Skeletal muscle tissue (tissue), 4 donors: Measurements from ENCODE around the gene PANX1. TPM values are rescaled to one million over a fixed set of nuclear protein-coding genes. Genes with fewer than 3 reads are reported as not detected.

Source experiments
- H3K27ac ChIP-seq: one replicate; pipeline ENCODE4 v1.7.0; 2013; ENCODE audit warnings: mild to moderate bottlenecking, low read depth, low read length, inconsistent platforms
- H3K27me3 ChIP-seq, 3 donors: one replicate each; pipeline ENCODE4 v1.7.0; 2013; ENCODE audit warnings: low read length in 3 of 3; ENCODE audit not compliant: control insufficient read depth in 3 of 3, insufficient read depth in 3 of 3
- H3K36me3 ChIP-seq, 3 donors: one replicate each; pipeline ENCODE4 v1.7.0; 2013; ENCODE audit warnings: low read length in 3 of 3; ENCODE audit not compliant: control insufficient read depth in 3 of 3, insufficient read depth in 3 of 3
- H3K4me1 ChIP-seq, 3 donors: one replicate each; pipeline ENCODE4 v1.7.0; 2013; ENCODE audit warnings: low read length in 3 of 3, mild to moderate bottlenecking in 3 of 3; ENCODE audit not compliant: control insufficient read depth in 3 of 3, insufficient read depth in 3 of 3
- H3K4me3 ChIP-seq, 3 donors: one replicate each; pipeline ENCODE4 v1.7.0; 2013; ENCODE audit warnings: low read length in 3 of 3
- H3K9ac ChIP-seq, 3 donors: one replicate each; pipeline ENCODE4 v1.7.0; 2013; ENCODE audit warnings: low read length in 3 of 3, mild to moderate bottlenecking in 3 of 3, moderate library complexity in 2 of 3, low read depth in 1 of 3
- H3K9me3 ChIP-seq, 3 donors: one replicate each; pipeline ENCODE4 v1.7.0; 2013; ENCODE audit warnings: low read length in 3 of 3; ENCODE audit not compliant: control insufficient read depth in 3 of 3
- total RNA-seq: library from RNA; depleted of rRNA; stranded (reverse); fragments of >200 nt; gene quantifications from one replicate; pipeline ENCODE4 v1.2.3, GENCODE V29; 2014
- donor health status: Osteomylitis.

PANX1 gene
- total RNA-seq, 1 donor from 2014 or later = 20.4 TPM

GRCh38 chr11:94181943-94182342 lies 53.3 kb downstream of the PANX1 start:
- Histone ChIP-seq H3K27ac (no peak overlapping the region), H3K4me3 (no peak overlapping the region), H3K9me3 (no peaks in the 10 kb centered on the region), H3K27me3 (no peaks in the 10 kb centered on the region), H3K36me3 (peaks cover 9 to 32% (median 24%) of the 10 kb centered on the region in 3 donors), H3K4me1 (peaks cover 0 to 9% (median 0%) of the 10 kb centered on the region in 3 donors), H3K9ac (no peak overlapping the region)

DNA sequence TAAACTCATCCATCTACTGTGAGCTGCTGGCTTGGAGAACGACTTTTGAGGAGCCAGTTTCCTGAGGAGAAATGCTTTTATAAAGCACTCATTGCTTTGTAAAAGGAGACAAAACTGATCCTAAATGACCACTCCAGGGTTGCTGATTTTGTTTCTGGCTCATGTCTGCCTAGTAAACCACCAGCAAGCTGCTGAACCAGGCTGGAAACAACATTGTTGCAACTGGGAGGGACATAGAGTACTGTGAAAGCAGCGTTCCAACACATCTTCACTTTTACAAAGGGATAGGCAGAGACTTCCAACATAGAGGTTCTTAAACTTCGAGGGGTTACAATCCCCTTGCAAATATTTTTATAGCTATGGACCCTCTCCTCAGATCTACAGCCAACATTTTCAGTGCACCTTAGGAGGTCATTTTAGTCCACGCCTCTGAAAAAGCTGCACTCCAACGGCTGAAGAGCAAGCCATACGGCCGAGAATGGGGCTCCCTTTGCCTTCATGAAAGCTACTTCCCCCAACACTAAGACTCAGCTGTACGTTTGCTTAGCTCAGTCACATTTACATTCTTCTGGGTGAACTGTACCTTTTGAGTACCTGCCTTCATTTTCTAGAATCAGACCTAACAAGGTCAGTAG lies 54.7 kb downstream of the PANX1 start:
- Histone ChIP-seq H3K36me3 (peaks cover 9 to 25% (median 23%) of the 10 kb centered on the region in 3 donors), H3K4me3 (no peak overlapping the region), H3K27me3 (no peaks in the 10 kb centered on the region), H3K4me1 (peaks cover 0 to 9% (median 0%) of the 10 kb centered on the region in 3 donors), H3K9ac (no peak overlapping the region), H3K9me3 (no peaks in the 10 kb centered on the region), H3K27ac (no peak overlapping the region)

DNA sequence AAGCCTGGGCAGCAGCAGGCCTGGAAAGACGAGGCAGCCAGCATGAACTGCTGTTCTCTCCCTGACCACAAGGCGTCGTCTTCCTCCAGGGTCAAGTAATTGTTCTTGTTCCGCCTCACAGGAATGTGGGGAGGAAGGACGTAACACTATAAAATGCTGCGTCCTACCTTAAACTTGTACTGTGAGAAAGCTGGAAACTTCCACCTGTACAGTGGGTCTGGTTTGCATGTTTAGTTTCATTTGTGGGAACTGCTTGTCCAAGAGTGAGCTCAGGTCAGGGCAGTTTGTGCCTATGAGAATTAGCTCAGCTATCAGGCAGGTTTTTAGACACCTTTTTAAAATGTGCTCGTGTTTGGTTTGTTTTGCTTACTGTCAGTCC lies 55.2 kb downstream of the PANX1 start:
- no peak overlapping the region for H3K27ac ChIP-seq
- H3K9me3 ChIP-seq = no peaks in the 10 kb centered on the region
- no peak overlapping the region for H3K9ac ChIP-seq
- H3K36me3 ChIP-seq = peaks cover 9 to 21% (median 20%) of the 10 kb centered on the region in 3 donors
- H3K4me3 ChIP-seq = no peak overlapping the region
- peaks cover 0 to 9% (median 0%) of the 10 kb centered on the region in 3 donors for H3K4me1 ChIP-seq
- no peaks in the 10 kb centered on the region for H3K27me3 ChIP-seq

DNA sequence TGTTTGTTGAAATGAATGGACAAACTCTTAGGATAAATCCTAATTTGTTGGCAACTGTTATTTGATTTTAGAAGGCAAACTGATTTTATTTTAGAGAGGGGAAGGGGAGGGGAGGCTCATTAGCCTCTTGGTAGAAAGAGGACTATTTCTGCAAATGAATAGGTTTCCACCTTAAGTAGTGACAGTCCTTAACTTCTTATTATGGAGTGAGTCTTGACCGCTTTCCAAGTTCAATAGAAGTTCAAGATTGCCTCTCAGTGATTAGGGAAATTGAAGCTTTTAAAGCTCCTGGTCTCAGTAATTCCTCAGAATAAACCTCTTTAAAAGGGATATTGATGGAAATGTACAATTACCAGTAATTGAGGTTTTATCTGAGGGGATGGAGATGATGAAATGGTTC lies 55.7 kb downstream of the PANX1 start:
- H3K4me3 ChIP-seq = no peak overlapping the region
- no peak overlapping the region for H3K27ac ChIP-seq
- H3K9ac ChIP-seq = no peak overlapping the region
- H3K27me3 ChIP-seq = no peaks in the 10 kb centered on the region
- no peaks in the 10 kb centered on the region for H3K9me3 ChIP-seq
- H3K36me3 ChIP-seq = peaks cover 9 to 21% (median 20%) of the 10 kb centered on the region in 3 donors
- peaks cover 0 to 9% (median 0%) of the 10 kb centered on the region in 3 donors for H3K4me1 ChIP-seq

- Histone ChIP-seq H3K36me3 (peaks cover 9 to 19% (median 16%) of the 10 kb centered on the region in 3 donors), H3K9me3 (no peaks in the 10 kb centered on the region), H3K27me3 (no peaks in the 10 kb centered on the region), H3K4me3 (no peak overlapping the region), H3K4me1 (peaks cover 0 to 9% (median 0%) of the 10 kb centered on the region in 3 donors), H3K27ac (no peak overlapping the region), H3K9ac (no peak overlapping the region)
Observed at GRCh38 chr11:94184846-94185245, 56.2 kb downstream of the PANX1 start.

DNA sequence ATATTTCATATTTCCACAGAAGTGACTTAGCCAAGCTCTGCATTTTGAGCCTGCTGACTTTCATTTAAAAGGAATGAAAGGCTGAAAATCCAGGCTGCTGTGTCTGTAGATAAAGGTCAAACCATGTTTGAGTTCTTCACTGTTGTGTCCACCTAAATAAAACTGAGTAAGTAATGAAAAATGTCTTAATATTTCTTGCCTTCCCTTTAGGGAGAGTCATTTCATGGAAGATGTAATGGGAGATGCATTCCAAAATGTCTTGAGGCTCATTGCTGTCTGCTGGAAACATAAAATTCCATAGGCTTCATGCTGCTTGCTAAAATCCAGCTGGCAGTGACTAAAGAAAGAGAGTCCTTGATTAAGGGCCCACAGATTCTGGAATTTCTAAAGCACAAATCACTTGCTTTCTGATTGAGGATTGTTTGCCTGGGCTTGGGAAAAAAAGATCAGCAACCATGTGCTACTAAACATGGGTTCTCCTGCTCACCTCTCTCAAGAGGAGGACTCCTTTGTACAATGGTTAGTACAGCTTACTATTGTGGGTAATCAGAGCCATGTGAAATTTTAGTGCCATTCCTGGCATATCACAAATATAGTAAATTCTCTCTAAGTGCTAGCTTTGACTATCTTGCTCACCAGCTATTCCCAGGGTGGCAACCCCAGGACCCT lies 56.9 kb downstream of the PANX1 start:
- Histone ChIP-seq H3K27me3 (no peaks in the 10 kb centered on the region), H3K36me3 (peaks cover 7 to 12% (median 9%) of the 10 kb centered on the region in 3 donors), H3K9me3 (no peaks in the 10 kb centered on the region), H3K4me1 (peaks cover 0 to 9% (median 0%) of the 10 kb centered on the region in 3 donors), H3K27ac (no peak overlapping the region), H3K9ac (no peak overlapping the region), H3K4me3 (no peak overlapping the region)

DNA sequence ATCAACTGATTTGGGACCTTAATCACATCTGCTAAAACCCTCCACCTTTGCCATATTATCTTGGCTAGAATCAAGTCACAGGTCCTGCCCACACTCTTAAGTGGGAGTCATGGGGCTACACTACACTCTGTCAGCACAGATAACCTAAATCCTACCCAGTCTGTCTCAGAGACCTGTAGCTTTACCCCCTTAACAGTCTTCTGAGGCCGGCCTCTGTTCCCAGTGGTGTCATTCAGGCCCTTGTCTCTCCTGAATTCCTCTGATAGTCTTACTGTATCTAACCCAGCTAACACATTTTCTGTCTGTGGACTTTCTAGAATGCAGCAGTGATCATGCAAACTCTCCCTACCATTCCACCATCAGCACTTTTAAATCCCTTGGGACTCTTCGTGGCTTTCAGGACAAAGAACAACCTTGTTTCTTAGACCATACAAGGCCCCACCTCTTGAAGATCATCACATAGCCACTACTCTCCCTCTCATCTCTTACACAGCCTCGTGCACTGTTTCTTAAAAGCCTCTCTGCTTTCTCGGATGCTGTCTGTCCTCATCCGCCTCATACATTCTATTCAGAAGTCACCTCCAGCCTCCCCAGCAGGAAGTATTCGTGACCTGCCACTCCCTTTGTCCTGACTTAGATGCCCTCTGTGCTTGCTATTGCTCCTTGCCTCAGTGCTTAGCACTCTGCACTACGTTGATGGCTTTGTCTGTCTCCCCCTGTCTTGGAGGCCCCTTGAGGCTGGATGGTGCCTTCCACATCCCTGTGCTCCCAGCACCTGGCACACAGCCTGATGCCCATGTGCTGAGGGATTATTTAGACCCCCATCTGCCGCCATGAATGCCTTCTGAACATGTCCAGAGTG lies 57.9 kb downstream of the PANX1 start:
- Histone ChIP-seq H3K27me3 (no peaks in the 10 kb centered on the region), H3K36me3 (peaks cover 0 to 6% (median 0%) of the 10 kb centered on the region in 3 donors), H3K9ac (no peak overlapping the region), H3K27ac (no peak overlapping the region), H3K4me3 (no peak overlapping the region), H3K4me1 (peaks cover 0 to 9% (median 0%) of the 10 kb centered on the region in 3 donors), H3K9me3 (no peaks in the 10 kb centered on the region)

DNA sequence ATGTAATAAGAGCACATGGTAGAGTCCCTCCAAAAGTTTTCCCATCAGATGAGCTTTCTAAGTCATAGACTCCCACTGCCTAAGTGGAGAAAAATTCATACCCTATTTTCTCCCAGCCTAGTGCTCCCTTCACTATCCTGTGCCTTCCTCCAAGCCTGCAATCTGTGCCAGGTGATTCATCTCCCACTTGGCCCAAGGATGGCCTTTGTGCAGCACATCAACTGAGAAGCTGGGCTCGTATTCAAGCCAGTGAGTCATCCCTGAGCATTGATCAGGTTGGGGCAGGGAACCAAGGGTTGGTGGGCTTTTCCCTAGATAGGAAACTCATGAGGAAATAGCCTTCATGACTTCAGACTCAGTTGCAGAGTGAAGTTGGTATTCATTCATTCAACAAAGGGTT lies 64.6 kb downstream of the PANX1 start:
- no peaks in the 10 kb centered on the region for H3K27me3 ChIP-seq
- no peak overlapping the region for H3K4me3 ChIP-seq
- no peak overlapping the region for H3K27ac ChIP-seq
- no peak overlapping the region for H3K9ac ChIP-seq
- H3K4me1 ChIP-seq = no peaks in the 10 kb centered on the region
- H3K36me3 ChIP-seq = no peaks in the 10 kb centered on the region
- H3K9me3 ChIP-seq = no peaks in the 10 kb centered on the region

DNA sequence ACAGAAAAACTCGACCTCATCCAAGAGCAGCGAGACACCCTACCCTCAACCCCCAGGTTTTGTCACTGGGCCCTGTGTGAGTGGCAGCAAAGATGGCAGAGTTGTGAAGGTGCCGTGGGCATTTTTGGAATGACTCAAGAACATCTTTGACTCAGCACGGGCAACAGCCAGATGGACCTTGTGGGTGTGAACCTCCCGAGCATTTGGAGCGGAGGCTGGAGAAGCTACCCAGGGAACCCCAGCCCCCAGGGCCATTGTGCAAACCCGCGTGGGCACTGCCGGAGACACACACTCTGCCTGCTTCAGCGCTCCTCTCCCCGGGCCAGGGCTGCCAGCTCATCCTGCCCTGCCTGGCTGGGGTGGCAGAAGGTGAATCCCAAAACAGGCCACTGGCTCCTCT lies 66.1 kb downstream of the PANX1 start:
- H3K27ac ChIP-seq = no peak overlapping the region
- no peaks in the 10 kb centered on the region for H3K4me1 ChIP-seq
- no peaks in the 10 kb centered on the region for H3K36me3 ChIP-seq
- no peak overlapping the region for H3K4me3 ChIP-seq
- H3K9me3 ChIP-seq = no peaks in the 10 kb centered on the region
- H3K27me3 ChIP-seq = no peaks in the 10 kb centered on the region
- H3K9ac ChIP-seq = no peak overlapping the region

GRCh38 chr11:94196363-94196762 lies 67.7 kb downstream of the PANX1 start:
- no peak overlapping the region for H3K4me3 ChIP-seq
- H3K9me3 ChIP-seq = no peaks in the 10 kb centered on the region
- H3K4me1 ChIP-seq = no peaks in the 10 kb centered on the region
- H3K27ac ChIP-seq = no peak overlapping the region
- no peaks in the 10 kb centered on the region for H3K27me3 ChIP-seq
- no peaks in the 10 kb centered on the region for H3K36me3 ChIP-seq
- no peak overlapping the region for H3K9ac ChIP-seq
